Lung (tissue), 12 donors: ENCODE measurements around the gene LRRK2. TPM values are rescaled to one million over a fixed set of nuclear protein-coding genes. Genes with fewer than 3 reads are reported as not detected.
"Not testable (repeated sequence)": the region's sequence is repeated elsewhere in the genome, so short reads cannot be mapped to it uniquely, and the experiment has no call there.

ENCODE experiments used
- ATAC-seq: fragments of 200-7000 bp; cut with Tn5 transposase; one replicate; pipeline ENCODE4 v1.9.1; 2020; ENCODE audit warnings: moderate number of reproducible peaks; ENCODE audit not compliant: insufficient read depth, low FRiP score
- DNase-seq, 3 donors: peaks; one replicate each; pipeline ENCODE4 v3.0.0-alpha.2; 2013 to 2017
- H3K27ac ChIP-seq, 2 donors: one replicate each; pipeline ENCODE4 v1.5.1; 2013; ENCODE audit warnings: mild to moderate bottlenecking in 2 of 2, moderate library complexity in 2 of 2, control low read depth in 1 of 2, inconsistent platforms in 1 of 2, low read depth in 1 of 2, low read length in 1 of 2
- H3K27me3 ChIP-seq, 3 donors: one replicate each; pipeline ENCODE4 v1.5.1; 2013; ENCODE audit warnings: low read length in 2 of 3; ENCODE audit not compliant: control insufficient read depth in 3 of 3, insufficient read depth in 3 of 3
- H3K36me3 ChIP-seq, 4 donors: one replicate each; pipeline ENCODE4 v1.5.1; 2013; ENCODE audit warnings: low read length in 4 of 4, mild to moderate bottlenecking in 1 of 4, moderate library complexity in 1 of 4; ENCODE audit not compliant: control insufficient read depth in 4 of 4, insufficient read depth in 4 of 4
- H3K4me1 ChIP-seq, 5 donors: one replicate each; pipeline ENCODE4 v1.5.1; 2013; ENCODE audit warnings: low read length in 5 of 5, mild to moderate bottlenecking in 2 of 5, moderate library complexity in 1 of 5; ENCODE audit not compliant: control insufficient read depth in 5 of 5, insufficient read depth in 5 of 5
- H3K4me3 ChIP-seq: one replicate; pipeline ENCODE4 v1.5.1; 2013; ENCODE audit warnings: mild to moderate bottlenecking, control low read depth, moderate library complexity
- H3K9ac ChIP-seq, 2 donors: one replicate each; pipeline ENCODE4 v1.5.1; 2013; ENCODE audit warnings: low read length in 2 of 2, control low read depth in 1 of 2; ENCODE audit not compliant: insufficient read depth in 1 of 2
- H3K9me3 ChIP-seq, 4 donors: one replicate each; pipeline ENCODE4 v1.5.1; 2013; ENCODE audit warnings: low read length in 3 of 4, mild to moderate bottlenecking in 1 of 4, moderate library complexity in 1 of 4; ENCODE audit not compliant: control insufficient read depth in 4 of 4, insufficient read depth in 3 of 4
- WGBS, 2 donors: extraction: QIAGEN DNeasy Blood & Tissue Kit; methylation state at CpG; one replicate each; pipeline ENCODE4 v1.1.7; 2013; 5-methylcytosine and 5-hydroxymethylcytosine counted together
- polyA plus RNA-seq, 2 donors: library from polyadenylated mRNA; stranded (reverse); fragments of 200-250 nt; gene quantifications; one replicate each; pipeline ENCODE4 v1.2.1, GENCODE V29; 2013
- total RNA-seq, 2 donors: library from RNA; depleted of rRNA in 1 of 2; stranded (reverse); fragments of >200 nt in 1 of 2; gene quantifications; one replicate each; pipeline ENCODE4 v1.2.1, GENCODE V29; 2014 to 2021
- TF ChIP-seq, protein P1 (sequence below): IDR thresholded peaks from 2 replicates; pipeline ENCODE4 v1.5.1; 2012; ENCODE audit warnings: mild to moderate bottlenecking; ENCODE audit errors: control extremely low read depth, extremely low read depth
- donor health status: control.
- donor health status: control.
- donor health status: Bipolar disorder and iron deficiency.
- donor health status: healthy.
- donor health status: DM: yes; HTN: yes; CAD: no.

LRRK2 gene
- total and polyA plus RNA-seq, 4 donors, result 74.3 to 276 (median 193) TPM

DNA sequence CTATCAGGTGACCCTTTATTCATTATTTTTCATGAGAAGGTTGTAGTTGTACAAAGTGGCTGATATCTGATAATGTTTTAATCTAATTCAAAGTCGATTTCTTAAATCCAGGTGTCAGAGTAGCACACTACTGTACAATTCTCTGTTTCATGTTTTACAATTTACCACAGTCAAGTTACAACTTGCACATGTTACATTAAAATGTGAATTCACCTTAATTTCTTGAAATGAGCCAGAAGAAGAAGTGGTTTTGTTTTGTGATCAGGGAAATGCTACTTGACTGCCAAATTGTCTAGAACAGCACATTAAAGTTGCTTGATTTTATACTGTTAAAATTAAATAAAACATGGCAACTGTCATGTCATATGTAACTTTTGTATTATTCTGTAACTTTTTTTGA lies 23.2 kb downstream of the LRRK2 start:
- no peaks in the 10 kb centered on the region for H3K4me1 ChIP-seq
- H3K36me3 ChIP-seq, result no peaks in the 10 kb centered on the region
- WGBS, 2 donors, result 73 to 95% methylated on average over 1 of the region's 1 CpG

DNA sequence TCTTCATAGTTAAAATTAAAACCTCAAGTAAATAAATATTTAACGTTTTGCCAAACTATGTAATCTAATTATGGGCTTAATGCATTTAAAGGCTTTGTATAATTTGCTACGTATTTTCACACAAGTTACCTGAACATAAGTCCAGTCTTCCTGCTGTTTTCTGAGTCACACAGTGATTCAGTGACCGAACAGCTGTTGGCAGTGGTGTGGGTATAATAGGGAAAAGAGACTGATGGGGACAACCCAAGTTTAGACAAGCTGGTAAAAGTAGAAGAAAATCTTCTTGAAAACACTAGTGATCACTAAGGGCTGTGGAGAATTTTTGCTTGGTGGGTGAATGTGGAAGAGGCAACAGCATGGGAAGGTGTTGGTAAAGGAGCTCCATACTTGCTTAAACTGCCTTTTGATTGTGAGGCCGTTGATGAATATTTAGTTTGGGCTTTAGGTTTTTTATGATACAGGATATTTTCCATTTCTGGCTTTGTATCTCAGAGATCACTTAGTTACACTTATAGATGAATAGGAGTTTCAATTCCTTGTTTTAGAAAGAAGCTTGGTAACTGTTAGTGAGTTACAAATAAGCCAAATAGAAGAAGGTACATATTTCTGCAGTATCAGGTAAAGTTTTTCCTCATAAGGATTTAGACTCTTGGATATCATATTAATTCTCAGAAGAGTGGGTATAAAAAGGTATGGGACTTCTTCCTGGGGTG lies 23.9 kb downstream of the LRRK2 start:
- Histone ChIP-seq H3K4me3 (no peak overlapping the region), H3K9ac (no peak overlapping the region), H3K36me3 (peaks cover 0 to 2% (median 0%) of the 10 kb centered on the region in 4 donors), H3K27me3 (no peaks in the 10 kb centered on the region), H3K4me1 (no peaks in the 10 kb centered on the region), H3K9me3 (no peaks in the 10 kb centered on the region), H3K27ac (no peak overlapping the region)
- TF ChIP-seq, protein P1, sequence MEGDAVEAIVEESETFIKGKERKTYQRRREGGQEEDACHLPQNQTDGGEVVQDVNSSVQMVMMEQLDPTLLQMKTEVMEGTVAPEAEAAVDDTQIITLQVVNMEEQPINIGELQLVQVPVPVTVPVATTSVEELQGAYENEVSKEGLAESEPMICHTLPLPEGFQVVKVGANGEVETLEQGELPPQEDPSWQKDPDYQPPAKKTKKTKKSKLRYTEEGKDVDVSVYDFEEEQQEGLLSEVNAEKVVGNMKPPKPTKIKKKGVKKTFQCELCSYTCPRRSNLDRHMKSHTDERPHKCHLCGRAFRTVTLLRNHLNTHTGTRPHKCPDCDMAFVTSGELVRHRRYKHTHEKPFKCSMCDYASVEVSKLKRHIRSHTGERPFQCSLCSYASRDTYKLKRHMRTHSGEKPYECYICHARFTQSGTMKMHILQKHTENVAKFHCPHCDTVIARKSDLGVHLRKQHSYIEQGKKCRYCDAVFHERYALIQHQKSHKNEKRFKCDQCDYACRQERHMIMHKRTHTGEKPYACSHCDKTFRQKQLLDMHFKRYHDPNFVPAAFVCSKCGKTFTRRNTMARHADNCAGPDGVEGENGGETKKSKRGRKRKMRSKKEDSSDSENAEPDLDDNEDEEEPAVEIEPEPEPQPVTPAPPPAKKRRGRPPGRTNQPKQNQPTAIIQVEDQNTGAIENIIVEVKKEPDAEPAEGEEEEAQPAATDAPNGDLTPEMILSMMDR, result no peak
- DNase-seq (no peak), ATAC-seq (no peak)
- 82 to 92% methylated on average over 4 of the region's 4 CpGs for WGBS, 2 donors

More for the DNA sequence above, 23.2 kb downstream of the LRRK2 start:
- H3K9ac ChIP-seq, result no peak overlapping the region
- H3K4me3 ChIP-seq, result no peak overlapping the region
- DNase-seq (no peak), ATAC-seq (no peak)
- TF ChIP-seq, protein P1, result no peak
- no peaks in the 10 kb centered on the region for H3K27me3 ChIP-seq
- H3K9me3 ChIP-seq, result no peaks in the 10 kb centered on the region
- no peak overlapping the region for H3K27ac ChIP-seq

DNA sequence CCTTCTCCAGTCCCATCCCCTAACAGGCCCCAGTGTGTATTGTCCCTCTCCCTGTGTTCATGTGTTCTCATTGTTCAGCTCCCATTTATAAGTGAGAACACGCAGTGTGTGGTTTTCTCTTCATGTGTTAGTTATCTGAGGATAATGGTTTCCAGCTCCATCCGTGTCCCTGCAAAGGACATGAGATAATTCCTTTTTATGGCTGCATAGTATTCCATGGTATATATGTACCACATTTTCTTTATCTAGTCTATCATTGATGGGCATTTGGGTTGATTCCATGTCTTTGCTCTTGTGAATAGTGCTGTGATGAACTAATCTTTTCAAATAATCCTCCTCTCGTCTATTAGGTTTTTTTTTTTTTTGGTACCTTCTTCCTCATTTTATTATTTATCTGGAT lies 25.9 kb downstream of the LRRK2 start:
- not testable (repeated sequence) for H3K27me3 ChIP-seq, DNase-seq, H3K9me3 ChIP-seq, H3K36me3 ChIP-seq, H3K27ac ChIP-seq, H3K4me3 ChIP-seq, H3K9ac ChIP-seq, H3K4me1 ChIP-seq, ATAC-seq
- 77 to 95% methylated on average over 3 of the region's 3 CpGs for WGBS, 2 donors

DNA sequence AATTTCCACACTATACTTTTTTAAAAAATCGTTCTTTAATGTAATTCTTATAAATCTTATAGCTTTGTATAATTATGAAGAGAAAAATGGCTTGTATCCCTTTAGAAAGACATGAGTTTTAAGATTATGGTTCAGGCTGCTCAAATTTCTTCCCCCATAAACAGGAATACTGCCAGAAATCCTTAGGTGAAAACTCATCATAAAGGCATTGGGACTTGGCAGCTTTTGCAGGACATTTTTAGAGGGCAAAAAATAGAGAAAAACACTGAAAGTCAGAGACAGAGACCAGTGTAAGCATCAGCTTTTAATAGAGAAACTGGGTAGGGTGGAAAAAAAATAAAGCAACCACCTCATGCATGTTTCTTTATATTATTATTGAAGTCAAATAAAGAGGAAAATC lies 29.1 kb downstream of the LRRK2 start:
- TF ChIP-seq, protein P1, result no peak
- H3K4me1 ChIP-seq, result peaks cover 0 to 10% (median 0%) of the 10 kb centered on the region in 5 donors
- peaks cover 0 to 4% (median 0%) of the 10 kb centered on the region in 3 donors for H3K27me3 ChIP-seq
- H3K9me3 ChIP-seq, result no peaks in the 10 kb centered on the region
- 66 to 73% methylated on average over 1 of the region's 1 CpG for WGBS, 2 donors
- H3K36me3 ChIP-seq, result peaks cover 0 to 4% (median 0%) of the 10 kb centered on the region in 4 donors
- ATAC-seq (no peak), DNase-seq (no peak)
- no peak overlapping the region for H3K9ac ChIP-seq
- H3K4me3 ChIP-seq, result no peak overlapping the region
- H3K27ac ChIP-seq, result no peak overlapping the region
